ENCODE results near the gene RARS2.

Gene RARS2

DNA sequence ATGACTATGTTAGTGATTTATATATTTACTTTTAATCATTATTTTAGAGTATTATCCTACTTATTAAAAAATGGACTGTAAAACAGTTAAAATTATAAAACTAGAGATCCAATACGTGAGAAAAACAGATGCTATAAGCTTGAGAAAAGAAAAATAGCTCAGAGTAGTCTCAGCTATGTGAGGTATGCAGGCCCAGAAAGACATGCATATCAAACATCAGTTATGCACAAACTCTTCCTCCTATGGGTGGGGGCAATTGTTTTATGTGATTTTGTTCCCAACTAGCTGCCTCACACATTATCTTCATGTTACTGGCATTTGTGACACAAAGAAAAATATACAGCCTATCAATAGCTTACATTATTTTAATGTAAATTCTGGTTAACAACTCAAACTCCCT lies 28.8 kb downstream of the RARS2 start:
- DNase-seq, result no peak
- Histone ChIP-seq H3K4me3 (ENCODE audit: low read depth, low read length) (no peak overlapping the region), H3K9me3 (no peaks in the 10 kb centered on the region), H3K36me3 (peaks cover 23% of the 10 kb centered on the region; the same call in 1 of the 2 replicates), H3K27me3 (no peaks in the 10 kb centered on the region), H3K4me1 (no peaks in the 10 kb centered on the region)
- TF ChIP-seq, protein P1, sequence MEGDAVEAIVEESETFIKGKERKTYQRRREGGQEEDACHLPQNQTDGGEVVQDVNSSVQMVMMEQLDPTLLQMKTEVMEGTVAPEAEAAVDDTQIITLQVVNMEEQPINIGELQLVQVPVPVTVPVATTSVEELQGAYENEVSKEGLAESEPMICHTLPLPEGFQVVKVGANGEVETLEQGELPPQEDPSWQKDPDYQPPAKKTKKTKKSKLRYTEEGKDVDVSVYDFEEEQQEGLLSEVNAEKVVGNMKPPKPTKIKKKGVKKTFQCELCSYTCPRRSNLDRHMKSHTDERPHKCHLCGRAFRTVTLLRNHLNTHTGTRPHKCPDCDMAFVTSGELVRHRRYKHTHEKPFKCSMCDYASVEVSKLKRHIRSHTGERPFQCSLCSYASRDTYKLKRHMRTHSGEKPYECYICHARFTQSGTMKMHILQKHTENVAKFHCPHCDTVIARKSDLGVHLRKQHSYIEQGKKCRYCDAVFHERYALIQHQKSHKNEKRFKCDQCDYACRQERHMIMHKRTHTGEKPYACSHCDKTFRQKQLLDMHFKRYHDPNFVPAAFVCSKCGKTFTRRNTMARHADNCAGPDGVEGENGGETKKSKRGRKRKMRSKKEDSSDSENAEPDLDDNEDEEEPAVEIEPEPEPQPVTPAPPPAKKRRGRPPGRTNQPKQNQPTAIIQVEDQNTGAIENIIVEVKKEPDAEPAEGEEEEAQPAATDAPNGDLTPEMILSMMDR (IDR thresholded peaks at IDR 0.05; ENCODE audit: low read depth, low read length), result no peak

DNA sequence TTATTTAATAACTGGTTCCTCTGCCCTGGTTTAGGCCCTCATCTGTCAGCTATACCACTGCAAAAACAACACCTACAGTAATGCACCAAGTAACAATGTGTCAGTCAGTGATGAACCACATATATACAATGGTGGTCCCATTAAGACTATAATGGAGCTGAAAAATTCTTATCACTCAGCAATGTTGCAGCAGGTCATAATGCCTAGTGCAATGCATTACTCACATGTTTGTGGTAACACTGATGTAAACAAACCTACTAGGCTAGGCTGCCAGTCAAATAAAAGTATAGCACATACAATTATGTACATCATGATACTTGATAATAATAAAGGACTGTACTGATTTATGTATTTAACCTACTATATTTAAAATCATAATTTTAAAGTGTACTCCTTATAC lies 31.3 kb downstream of the RARS2 start:
- Histone ChIP-seq H3K36me3 (peaks cover 25% of the 10 kb centered on the region), H3K27me3 (no peaks in the 10 kb centered on the region), H3K9me3 (no peaks in the 10 kb centered on the region), H3K4me1 (no peaks in the 10 kb centered on the region), H3K4me3 (ENCODE audit: low read depth, low read length) (no peak overlapping the region)
- no peak for DNase-seq
- TF ChIP-seq, protein P1 (IDR thresholded peaks at IDR 0.05; ENCODE audit: low read depth, low read length), result no peak

DNA sequence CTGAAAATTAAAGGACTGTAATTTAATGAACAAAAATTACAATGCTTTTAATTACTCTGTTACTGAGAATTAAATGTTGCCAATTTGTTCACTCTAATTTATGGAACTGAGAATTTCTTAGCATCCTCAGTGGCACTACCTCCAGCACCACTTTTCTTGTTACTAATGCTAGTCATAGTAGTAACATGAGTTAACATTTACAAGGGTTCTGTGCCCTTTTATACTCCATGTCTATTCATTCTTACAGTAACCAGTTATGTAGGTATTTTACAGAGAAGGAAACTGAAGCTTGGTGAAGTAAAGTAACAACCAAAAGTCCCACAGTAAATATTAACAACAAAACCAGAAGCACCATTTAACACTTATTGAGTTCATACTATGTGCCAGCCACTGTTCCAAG lies 34.3 kb downstream of the RARS2 start:
- H3K27me3 ChIP-seq, result no peaks in the 10 kb centered on the region
- no peaks in the 10 kb centered on the region for H3K4me1 ChIP-seq
- DNase-seq, result no peak
- TF ChIP-seq, protein P1 (IDR thresholded peaks at IDR 0.05; ENCODE audit: low read depth, low read length), result no peak
- H3K9me3 ChIP-seq, result no peaks in the 10 kb centered on the region
- peaks cover 24% of the 10 kb centered on the region for H3K36me3 ChIP-seq
- no peak overlapping the region for H3K4me3 ChIP-seq (ENCODE audit: low read depth, low read length)

DNA sequence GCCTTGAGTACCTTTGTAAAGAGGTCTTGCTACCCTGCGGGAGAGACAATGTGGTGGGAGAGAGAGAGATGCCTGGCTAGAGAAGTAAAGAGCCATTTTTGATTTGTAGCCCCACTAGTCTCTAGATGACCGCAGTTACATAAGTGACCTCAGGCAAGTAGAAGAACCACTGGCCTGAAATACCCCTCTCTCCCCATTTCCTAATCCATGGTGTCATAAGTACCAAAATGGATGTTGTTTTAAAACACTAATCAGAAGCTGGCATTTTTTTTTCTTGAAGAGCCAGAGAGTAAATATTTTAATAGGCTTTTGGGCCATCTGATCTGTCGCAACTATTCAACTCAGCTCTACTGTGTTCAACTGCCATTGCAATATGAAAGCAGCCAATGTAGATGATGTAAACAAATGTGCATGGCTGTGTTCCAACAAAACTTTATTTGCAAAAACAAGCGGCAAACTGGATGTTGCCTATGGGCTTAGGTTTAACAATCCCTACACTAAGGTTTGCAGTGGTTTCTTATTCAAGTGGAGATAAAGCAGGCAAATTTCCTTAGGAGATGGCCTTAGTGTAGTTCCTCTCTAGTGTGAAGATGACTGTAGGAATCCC lies 36.5 kb downstream of the RARS2 start:
- Histone ChIP-seq H3K4me3 (ENCODE audit: low read depth, low read length) (no peak overlapping the region), H3K27me3 (no peaks in the 10 kb centered on the region), H3K4me1 (no peaks in the 10 kb centered on the region), H3K36me3 (peaks cover 24% of the 10 kb centered on the region), H3K9me3 (no peaks in the 10 kb centered on the region)
- TF ChIP-seq, protein P1 (IDR thresholded peaks at IDR 0.05; ENCODE audit: low read depth, low read length), result no peak
- no peak for DNase-seq

DNA sequence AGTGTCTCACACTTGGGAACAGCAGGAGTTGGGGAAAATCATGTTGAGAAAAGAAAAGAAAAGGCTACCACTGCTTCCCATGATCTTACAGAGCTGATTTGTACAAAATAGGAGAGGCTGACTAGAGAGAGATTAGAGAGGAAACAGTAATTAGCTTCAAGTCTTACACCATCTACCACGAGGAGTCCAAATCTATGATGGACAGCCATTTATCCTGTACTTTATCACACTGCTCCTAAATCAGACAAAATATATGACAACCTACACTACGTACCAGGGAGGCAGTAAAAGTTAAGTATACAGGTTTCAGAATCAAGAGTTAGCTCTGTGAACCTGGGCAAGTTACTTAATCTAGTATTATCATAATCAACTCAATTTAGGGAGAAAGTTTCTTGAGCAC lies 38.0 kb downstream of the RARS2 start:
- DNase-seq, result no peak
- Histone ChIP-seq H3K9me3 (no peaks in the 10 kb centered on the region), H3K27me3 (no peaks in the 10 kb centered on the region), H3K4me3 (ENCODE audit: low read depth, low read length) (no peak overlapping the region), H3K4me1 (no peaks in the 10 kb centered on the region), H3K36me3 (peaks cover 19% of the 10 kb centered on the region)
- TF ChIP-seq, protein P1 (IDR thresholded peaks at IDR 0.05; ENCODE audit: low read depth, low read length), result no peak

DNA sequence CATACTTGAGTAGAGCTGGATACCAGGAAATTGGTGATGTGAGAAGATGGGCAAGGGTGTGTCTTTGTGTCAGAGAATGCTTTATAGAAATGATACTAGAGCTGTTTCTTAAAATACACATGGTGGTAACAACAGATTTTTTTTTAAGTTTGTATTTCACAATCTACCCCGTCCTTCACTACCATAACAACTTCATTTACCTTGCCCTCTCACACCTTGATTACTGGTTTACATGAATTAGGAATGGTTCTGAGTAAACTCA lies 45.4 kb downstream of the RARS2 start:
- H3K4me3 ChIP-seq (ENCODE audit: low read depth, low read length), result no peak overlapping the region
- TF ChIP-seq, protein P1 (IDR thresholded peaks at IDR 0.05; ENCODE audit: low read depth, low read length), result no peak
- H3K4me1 ChIP-seq, result no peaks in the 10 kb centered on the region
- peaks cover 10% of the 10 kb centered on the region for H3K36me3 ChIP-seq
- H3K27me3 ChIP-seq, result no peaks in the 10 kb centered on the region
- no peaks in the 10 kb centered on the region; the same call in 1 of the 2 replicates for H3K9me3 ChIP-seq
- DNase-seq, result no peak

Data from BE2C (cell line).